AG08395 (cell line): ENCODE data around the gene C1orf115.
A peak's percentile ranks its signal among the peaks of the same experiment; 100 is the strongest.
"Not testable (repeated sequence)": the region's sequence is repeated elsewhere in the genome, so short reads cannot be mapped to it uniquely, and the experiment has no call there.

ENCODE experiments used
- DNase-seq: peaks from one replicate; pipeline ENCODE4 v3.0.0; 2012; ENCODE audit warnings: mixed read lengths, low spot score

C1orf115 gene

DNA sequence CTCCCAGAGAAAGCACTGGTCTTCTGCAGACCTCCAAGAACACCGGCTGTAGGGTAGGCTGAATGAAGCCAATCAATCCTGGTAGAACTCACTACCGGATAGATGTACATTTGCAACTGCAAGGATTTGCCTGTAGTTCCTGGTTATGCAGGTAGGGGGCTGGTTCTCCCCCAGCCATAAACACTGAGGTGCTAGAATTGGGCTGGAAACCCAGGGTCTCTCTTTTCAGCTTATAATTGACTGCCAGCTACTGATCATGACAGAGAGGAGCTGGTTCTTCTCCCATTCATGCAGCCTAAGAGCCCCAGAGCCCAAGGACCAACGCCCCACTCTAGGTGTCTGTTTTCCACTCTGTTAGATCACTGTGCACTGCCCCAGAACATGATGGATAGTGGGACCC is 36.5 kb downstream of the C1orf115 start:
- no peak for DNase-seq

DNA sequence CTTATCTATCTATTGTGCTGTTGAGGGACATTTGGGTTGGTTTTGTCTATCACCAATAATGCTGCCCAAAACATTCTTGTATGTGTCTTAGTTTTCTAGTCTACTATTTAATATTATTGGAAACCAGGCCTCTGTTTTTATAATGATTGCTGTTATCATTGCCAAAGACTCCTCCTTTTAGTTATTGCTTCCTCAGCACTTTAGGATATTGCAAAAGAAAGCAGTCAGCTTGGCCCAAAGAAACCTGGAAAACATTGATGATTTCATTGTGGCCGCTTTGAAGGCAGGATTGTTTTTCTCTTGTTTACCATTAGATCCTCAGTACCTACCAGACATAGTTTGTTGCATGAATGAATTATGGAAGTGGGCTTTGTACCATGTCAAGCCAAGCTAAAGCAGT is 37.4 kb downstream of the C1orf115 start:
- no peak for DNase-seq

DNA sequence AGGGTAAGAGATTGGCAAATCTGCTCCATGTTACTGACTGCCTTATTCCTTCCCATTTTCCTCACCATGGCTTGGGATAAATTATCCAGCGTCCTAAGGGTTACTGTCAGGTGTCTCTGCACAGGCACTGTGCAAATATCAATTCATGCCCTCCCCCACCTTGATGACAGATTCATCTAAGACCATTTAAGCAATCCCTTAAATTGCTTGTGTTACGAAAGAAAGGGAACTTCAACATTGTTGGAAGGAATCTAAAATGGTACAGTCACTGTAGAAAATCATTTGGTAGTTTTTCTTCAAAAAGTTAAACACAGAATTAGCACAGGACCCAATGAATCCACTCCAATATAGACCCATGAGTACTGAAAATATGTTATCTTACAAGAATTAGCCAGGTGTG is 40.3 kb downstream of the C1orf115 start:
- no peak for DNase-seq

DNA sequence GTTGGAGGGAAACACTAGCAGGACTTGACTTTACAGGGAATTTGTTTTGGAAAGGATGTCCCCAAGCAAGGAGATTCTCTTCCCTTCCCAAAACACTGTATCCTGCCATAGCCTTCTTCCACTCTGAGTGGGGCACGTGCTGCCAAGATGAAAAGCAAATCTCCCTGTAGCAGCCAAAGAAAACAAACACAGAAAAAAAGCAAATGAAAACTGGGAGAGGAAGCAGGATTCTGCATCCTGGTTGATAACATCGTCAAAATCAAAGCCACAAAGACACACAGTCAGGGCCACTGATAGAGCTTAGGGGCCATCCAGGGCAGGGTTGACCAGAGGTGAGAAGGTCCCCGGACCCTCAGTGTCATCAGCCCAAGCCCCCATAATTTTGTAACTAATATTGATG is 42.0 kb downstream of the C1orf115 start:
- DNase-seq: no peak

DNA sequence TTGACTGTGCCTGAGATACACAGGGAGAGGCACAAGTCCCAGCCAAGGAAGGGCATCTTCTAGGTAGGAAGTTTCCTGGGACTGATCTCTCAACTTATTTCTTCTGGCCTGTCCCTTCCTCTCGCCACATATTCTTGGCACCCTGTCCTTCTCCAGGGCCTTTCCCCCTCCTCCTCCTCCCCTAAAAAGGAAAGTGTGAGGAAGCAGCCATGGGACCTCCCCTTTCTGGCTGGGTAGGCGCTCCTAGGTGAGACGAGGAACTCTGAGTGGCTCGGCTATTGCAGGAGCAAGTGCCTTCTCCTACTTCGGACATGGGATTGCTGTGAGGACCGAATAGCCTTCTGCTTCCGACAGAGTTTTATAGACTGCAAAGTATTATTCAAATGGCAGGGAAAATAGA is 42.5 kb downstream of the C1orf115 start:
- no peak for DNase-seq

DNA sequence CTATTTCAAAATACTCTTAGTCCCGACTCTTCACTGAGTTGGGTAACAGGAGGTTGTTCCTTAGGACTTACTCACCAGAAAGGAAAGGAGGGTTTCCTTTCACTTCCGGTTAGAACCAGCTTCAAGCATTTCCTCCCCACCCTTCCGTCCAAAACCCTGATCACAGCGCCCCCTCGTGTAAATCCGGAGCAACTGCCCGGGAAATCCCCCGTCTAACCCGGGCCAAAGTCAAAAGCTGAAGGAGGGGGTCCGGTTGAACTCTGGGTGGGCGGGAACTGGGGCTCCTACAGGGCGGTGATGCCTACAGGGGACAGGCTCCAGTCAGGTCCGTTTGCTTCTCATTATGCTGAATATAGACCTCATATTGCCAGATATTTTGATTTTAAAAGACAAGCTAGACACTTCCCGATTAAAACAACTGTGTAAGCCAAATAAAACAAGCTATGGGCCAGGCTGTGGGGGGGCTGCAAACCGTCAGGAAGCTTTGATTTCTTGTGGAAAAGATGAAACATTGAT is 43.0 kb downstream of the C1orf115 start:
- DNase-seq: peak; percentile 81

DNA sequence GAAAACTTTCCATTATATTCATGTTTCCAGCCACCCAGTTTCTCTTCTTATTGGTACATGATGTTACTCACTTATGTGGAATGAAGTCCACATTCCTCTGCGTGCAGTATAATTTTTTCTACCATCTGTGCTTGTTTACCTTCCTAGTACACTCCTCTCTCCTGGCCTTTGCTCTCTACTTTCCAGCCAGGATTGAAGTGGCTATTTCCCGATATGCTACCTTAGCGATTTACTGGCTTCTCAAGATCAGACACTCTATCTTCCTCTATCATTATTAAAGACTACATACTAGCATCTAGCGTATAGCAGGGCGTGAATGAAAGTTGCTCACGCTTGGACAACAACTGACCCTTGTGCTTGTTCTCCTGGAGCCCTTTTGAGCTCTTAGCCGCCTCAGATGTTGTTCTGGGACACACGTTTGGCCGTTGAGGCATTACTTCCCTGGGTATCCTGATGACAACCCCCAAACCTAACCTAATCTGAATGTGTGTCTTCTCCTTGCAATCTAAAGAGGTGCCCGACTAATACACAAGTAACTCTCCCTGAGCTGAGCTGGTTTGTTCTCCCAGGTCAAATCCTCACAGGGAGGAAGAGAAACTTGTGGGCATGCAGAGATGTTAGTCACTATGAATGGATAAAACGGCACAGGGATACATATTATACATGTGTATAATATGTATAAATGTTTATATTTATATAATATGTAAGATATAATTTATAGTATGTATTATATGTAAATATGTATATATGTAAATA is 44.6 kb downstream of the C1orf115 start:
- peak; percentile 67 for DNase-seq

DNA sequence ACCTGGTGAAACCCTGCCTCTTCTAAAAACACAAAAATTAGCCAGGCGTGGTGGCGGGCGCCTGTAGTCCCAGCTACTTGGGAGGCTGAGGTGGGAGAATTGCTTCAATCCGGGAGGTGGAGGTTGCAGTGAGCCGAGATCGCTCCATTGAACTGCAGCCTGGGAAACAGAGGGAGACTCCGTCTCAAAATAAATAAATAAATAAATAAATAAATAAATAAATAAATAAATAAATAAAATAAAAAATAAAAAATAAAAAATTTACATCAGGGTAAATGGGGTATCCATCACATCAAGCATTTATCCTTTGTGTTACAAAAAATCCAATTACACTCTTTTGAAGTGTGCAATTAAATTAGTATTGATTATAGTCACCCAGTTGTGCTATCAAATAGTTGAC is 46.1 kb downstream of the C1orf115 start:
- not testable (repeated sequence) for DNase-seq

DNA sequence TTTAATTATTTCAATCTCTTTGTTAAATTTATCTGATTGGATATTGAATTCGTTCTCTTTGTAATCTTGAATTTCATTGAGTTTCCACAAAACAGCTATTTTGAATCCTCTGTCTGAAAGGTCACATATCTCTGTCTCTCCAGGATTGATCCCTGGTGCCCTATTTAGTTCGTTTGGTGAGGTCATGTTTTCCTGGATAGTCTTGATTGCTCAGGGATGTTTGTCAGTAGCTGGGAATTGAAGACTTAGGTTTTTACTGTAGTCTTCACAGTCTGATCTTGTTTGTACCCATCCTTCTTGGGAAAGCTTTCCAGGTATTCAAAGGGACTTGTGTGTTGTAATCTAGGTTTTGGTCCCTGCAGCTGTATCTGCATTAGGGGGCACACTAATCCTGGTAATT is 51.2 kb downstream of the C1orf115 start:
- no peak for DNase-seq

DNA sequence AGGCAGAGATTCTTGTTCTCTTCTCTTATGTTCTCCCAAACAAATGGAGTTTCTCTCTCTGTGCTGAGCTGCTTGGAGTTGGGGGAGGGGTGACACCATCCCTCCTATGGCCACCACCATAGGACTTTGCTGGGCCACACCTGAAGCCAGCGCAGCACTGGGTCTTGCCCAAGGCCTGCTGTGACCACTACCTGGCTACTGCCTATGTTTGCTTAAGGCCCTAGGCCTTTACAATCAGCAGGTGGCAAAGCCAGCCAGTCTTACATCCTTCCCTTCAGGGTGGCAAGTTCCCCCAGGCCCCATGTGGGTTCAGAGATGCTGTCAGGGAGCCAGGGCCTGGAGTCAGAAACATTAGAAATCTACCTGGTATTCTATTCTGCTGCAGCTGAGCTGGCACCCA is 51.7 kb downstream of the C1orf115 start:
- DNase-seq: no peak

DNA sequence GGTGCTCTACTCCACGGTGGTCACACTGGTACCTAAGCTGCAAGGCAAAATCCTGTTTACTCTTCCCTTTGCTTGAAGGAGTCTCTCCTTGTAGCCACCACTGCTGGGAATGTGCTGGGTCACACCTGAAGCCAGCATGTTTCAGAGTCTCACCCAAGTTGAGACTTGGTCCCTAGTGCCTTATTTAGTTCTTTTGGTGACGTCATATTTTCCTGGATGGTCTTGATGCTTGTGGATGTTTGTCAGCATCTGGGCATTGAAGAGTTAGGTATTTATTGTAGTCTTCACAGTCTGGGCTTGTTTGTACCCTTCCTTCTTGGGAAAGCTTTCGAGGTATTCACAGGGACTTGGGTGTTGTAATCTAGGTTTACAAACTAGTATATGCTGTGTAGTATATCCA is 52.4 kb downstream of the C1orf115 start:
- no peak for DNase-seq

DNA sequence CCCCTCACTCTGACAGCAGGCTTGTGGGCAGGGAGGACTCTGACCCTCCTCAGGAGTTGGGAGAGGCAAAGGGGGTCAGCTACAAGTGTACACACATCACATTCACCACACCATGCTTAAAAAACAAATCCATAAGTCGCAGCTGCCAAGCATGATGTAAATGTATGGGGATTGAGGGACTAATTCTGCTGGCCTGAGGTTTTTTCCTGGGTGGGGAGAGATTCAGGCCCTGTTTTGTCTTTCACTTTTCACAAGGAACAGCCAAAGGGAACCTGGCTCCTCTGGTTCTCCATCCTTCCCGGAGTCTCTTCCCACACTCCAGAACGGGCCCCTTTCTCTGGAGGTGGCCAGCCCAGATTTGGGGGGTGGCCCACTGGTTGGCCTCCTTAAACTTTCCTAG is 56.7 kb downstream of the C1orf115 start:
- DNase-seq: no peak

DNA sequence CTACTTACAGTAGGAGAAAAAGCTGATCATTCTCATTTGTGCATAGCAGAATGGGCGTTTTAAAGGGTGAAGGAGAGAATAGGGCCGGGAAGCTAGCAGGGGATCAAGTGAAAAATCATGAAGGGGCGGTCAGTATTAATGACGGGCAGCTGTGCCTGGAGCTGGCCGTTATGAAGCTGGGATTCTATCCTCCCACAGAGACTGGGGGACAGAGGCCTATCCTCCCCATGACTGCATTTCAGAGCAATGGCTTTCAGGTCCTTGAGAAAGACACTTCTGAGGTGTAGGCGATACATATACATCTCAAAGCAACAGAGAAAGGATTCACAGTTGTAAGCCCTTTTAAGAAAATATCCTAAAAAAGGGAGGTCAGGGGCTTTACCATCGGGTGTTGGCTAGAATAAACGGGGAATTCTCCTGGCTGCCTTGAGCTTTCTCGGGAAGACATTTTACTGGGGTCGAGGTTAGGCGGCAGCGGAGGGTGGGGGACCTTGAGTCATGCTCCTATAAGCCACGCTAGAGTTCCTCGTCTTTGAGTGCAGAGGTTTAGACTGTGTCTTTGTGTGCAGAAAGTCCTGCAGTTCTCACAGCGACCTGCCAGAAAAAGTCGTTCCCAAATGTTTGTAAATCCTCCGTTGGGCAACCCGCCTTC is 57.4 kb downstream of the C1orf115 start:
- DNase-seq: no peak

DNA sequence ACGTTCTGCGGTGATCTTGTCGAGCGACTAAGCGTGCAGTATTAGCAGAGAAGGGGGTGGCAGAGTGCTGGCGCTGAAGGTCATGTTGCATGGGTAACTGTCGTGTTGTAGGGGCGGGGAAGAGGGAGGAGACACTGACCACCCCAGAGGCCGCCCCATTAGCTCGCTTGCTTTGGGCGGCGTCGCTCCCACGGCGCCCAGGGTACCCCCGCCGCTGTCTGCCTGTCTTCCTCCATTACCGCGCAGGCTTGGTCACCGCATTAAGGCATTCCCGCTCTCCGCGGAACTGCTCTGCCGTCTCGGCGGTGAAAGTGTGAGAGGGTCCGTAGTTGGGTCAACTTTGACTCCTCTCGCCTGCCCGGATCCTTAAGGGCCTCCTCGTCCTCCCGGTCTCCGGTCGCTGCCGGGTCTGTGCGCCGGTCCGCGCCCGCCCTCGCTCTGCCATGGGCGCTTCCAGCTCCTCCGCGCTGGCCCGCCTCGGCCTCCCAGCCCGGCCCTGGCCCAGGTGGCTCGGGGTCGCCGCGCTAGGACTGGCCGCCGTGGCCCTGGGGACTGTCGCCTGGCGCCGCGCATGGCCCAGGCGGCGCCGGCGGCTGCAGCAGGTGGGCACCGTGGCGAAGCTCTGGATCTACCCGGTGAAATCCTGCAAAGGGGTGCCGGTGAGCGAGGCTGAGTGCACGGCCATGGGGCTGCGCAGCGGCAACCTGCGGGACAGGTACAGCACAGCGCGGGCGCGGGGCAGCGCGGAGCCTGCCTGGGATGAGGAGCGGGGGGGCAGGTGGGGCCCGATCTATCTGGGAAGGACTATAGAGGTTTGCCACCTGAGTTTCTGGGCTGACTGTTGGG is 58.1 kb downstream of the C1orf115 start, which contains the start of gene MTARC2:
MTARC2 (plus strand) TSS at position 234 of the 846 bp plus-strand sequence; CDS start at position 444, 210 bp downstream.
- peak; percentile 83 for DNase-seq
